ENCODE data around the gene RBM47.

Gene RBM47

DNA sequence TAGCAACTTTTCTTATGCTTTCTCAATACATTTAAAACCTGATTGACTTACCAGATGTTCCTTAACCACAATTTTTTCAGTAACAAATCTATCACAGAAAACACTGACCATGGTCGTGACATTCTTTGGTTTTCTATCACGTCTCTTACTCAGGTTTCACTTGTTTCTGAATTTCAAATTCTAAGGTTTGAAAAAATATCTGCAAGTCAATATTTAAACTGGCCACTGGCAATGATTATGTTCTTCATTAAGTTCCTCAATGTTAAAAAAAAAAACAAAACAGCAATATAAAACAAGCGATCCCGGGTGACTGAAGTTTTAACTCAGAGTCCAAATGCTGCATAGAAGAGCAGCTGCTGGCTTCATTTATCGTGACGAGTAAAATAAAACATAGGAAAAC is 128.9 kb downstream of the RBM47 start:
- Histone ChIP-seq H3K4me3 (ENCODE audit: low read length) (no peak overlapping the region), H3K4me2 (ENCODE audit: low read length) (no peak overlapping the region), H3K27me3 (ENCODE audit: control insufficient read depth, insufficient read depth, low read length) (no peaks in the 10 kb centered on the region), H3K9me3 (replicated peaks; ENCODE audit: low read length) (no peaks in the 10 kb centered on the region), H3K36me3 (ENCODE audit: insufficient read depth, low read length) (no peaks in the 10 kb centered on the region), H3K9ac (ENCODE audit: low read depth, low read length) (no peak overlapping the region), H3K4me1 (ENCODE audit: control insufficient read depth, insufficient read depth, low read length) (no peaks in the 10 kb centered on the region)

DNA sequence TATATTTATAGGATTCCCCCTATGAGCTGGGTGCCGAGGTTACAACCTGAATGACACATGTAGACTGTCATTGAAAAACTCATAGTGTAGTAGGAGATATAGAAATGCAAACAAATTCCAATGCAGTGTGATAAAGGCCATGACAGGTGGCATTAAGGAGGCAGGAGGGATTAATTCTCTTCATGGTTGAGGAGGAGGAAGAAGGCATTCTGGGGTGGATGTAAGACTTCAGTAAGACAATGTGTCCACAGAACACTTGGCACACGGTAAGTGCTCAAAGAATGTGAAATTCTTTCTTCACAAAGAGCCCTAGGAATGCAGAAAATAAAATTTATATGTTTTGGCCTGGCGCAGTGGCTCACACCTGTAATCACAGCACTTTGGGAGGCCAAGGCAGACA is 136.5 kb downstream of the RBM47 start:
- Histone ChIP-seq H3K9ac (ENCODE audit: low read depth, low read length) (no peak overlapping the region), H3K36me3 (ENCODE audit: insufficient read depth, low read length) (no peaks in the 10 kb centered on the region), H3K27me3 (ENCODE audit: control insufficient read depth, insufficient read depth, low read length) (peaks cover 6% of the 10 kb centered on the region), H3K4me2 (ENCODE audit: low read length) (no peak overlapping the region), H3K4me3 (ENCODE audit: low read length) (no peak overlapping the region), H3K9me3 (replicated peaks; ENCODE audit: low read length) (no peaks in the 10 kb centered on the region), H3K4me1 (ENCODE audit: control insufficient read depth, insufficient read depth, low read length) (no peaks in the 10 kb centered on the region)

DNA sequence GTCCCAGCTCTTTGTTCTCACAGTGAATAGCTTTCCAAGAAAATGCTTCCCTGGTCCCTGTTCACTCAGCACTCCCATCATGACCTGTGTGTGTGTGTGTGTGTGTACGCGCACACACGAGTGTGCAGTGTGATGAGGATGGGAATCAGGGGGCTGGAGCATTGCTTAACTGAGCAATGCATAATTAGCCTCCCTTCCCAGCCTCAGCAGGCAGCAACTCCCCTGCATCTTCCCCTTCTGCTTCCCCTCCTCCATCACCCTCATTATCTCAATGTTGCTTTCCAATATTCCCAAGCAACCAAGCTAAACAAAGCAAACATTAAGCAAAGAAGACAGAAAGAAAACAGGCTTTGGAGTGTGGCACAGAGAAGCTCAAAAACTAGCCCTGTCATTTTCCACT is 137.0 kb downstream of the RBM47 start:
- Histone ChIP-seq H3K4me3 (ENCODE audit: low read length) (no peak overlapping the region), H3K27me3 (ENCODE audit: control insufficient read depth, insufficient read depth, low read length) (peaks cover 6% of the 10 kb centered on the region), H3K9me3 (replicated peaks; ENCODE audit: low read length) (no peaks in the 10 kb centered on the region), H3K36me3 (ENCODE audit: insufficient read depth, low read length) (no peaks in the 10 kb centered on the region), H3K9ac (ENCODE audit: low read depth, low read length) (no peak overlapping the region), H3K4me1 (ENCODE audit: control insufficient read depth, insufficient read depth, low read length) (no peaks in the 10 kb centered on the region), H3K4me2 (ENCODE audit: low read length) (no peak overlapping the region)

DNA sequence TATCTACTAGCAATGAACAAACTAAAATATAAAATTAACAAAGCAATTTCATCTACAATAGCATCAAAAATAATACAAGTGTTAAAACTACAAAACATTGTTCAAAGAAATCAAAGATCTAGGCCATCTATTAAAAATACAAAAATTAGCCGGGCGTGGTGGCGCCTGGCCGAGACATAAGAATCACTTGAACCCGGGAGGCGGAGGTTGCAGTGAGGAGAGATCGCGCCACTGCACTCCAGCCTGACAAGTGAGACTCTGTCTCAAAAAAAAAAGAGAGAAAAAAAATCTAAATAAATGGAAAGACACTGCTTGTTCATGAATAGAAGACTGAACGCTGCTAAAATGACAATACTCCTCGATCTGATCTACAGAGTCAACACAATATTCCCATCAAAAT is 139.2 kb downstream of the RBM47 start:
- peaks cover 3% of the 10 kb centered on the region for H3K4me1 ChIP-seq (ENCODE audit: control insufficient read depth, insufficient read depth, low read length)
- H3K9me3 ChIP-seq (replicated peaks; ENCODE audit: low read length) = no peaks in the 10 kb centered on the region
- no peak overlapping the region for H3K4me2 ChIP-seq (ENCODE audit: low read length)
- no peak overlapping the region for H3K9ac ChIP-seq (ENCODE audit: low read depth, low read length)
- peaks cover 6% of the 10 kb centered on the region for H3K27me3 ChIP-seq (ENCODE audit: control insufficient read depth, insufficient read depth, low read length)
- no peak overlapping the region for H3K4me3 ChIP-seq (ENCODE audit: low read length)
- H3K36me3 ChIP-seq (ENCODE audit: insufficient read depth, low read length) = no peaks in the 10 kb centered on the region

DNA sequence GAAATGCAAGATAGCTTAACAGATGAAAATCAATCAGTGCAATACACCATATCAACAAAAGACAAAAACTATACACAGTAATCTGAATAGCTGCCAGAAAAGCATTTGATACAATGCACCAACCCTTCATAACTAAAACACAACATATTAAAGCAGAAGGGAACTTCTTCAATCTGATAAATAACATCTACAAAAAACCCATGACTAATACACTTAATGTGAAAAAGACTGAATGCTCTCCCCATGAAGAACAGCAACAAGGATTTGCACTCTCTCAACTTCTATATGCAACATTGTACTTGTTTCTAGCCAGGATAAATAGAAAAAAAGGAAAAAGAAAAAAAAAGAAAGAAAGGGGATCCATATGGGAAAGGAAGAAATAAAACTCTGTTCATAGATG is 139.7 kb downstream of the RBM47 start:
- Histone ChIP-seq H3K4me3 (ENCODE audit: low read length) (no peak overlapping the region), H3K36me3 (ENCODE audit: insufficient read depth, low read length) (no peaks in the 10 kb centered on the region), H3K4me2 (ENCODE audit: low read length) (no peak overlapping the region), H3K9me3 (replicated peaks; ENCODE audit: low read length) (no peaks in the 10 kb centered on the region), H3K27me3 (ENCODE audit: control insufficient read depth, insufficient read depth, low read length) (peaks cover 6% of the 10 kb centered on the region), H3K4me1 (ENCODE audit: control insufficient read depth, insufficient read depth, low read length) (peaks cover 3% of the 10 kb centered on the region), H3K9ac (ENCODE audit: low read depth, low read length) (no peak overlapping the region)

DNA sequence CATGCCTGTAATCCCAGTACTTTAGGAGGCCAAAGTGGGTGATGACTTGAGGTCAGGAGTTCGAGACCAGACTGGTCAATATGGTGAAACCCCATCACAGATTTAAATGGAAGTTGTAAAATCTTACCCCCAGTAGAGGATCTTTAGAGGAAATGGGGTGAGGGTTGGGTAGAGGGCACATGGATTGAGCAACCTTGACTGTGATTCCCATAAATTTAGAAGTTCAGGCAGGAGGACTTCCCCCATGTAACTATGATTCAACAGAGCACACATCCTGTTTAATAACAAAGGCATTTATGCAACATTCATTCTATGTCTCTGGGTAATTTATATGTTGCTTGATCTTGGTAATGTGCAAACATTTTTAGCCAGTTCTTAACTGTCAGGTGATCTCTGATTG is 143.1 kb downstream of the RBM47 start:
- Histone ChIP-seq H3K4me1 (ENCODE audit: control insufficient read depth, insufficient read depth, low read length) (peaks cover 3% of the 10 kb centered on the region), H3K4me3 (ENCODE audit: low read length) (no peak overlapping the region), H3K4me2 (ENCODE audit: low read length) (no peak overlapping the region)

DNA sequence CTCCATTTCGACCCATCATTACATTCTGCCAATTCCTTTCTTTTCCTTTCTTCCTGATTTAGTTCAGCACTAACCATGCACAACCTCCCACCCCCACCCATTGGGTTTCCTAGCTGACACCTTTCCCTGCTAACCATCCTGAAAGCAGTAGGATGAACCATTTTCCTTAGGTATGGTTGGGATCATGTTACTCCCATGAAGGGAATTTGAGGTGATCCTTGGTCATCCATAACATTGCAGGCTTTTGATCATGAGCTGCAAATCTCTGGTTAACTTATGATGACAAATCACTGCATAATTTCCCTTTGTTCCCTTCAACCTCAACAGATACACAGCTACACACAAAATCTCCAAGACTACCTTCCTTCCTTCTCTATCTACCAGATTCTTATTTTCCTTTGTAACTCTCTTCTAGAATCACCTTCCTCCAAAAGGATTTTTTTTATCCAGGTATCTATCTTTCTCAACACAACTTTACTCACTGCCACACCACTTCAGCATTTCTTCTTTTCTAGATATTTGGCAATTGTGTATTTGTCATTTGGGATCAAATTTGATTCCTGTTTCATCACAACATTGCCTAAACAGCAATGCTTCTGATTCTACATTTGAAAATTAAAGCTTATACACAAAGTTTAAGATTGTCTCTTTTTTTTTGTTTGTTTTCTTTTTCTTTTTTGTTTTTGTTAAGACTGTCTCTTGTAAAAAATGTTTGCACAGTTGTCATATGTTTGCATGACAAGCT is 145.1 kb downstream of the RBM47 start:
- Histone ChIP-seq H3K4me3 (ENCODE audit: low read length) (no peak overlapping the region), H3K27me3 (ENCODE audit: control insufficient read depth, insufficient read depth, low read length) (peaks cover 12% of the 10 kb centered on the region), H3K9ac (ENCODE audit: low read depth, low read length) (no peak overlapping the region), H3K9me3 (replicated peaks; ENCODE audit: low read length) (no peaks in the 10 kb centered on the region), H3K36me3 (ENCODE audit: insufficient read depth, low read length) (no peaks in the 10 kb centered on the region), H3K4me2 (ENCODE audit: low read length) (no peak overlapping the region), H3K4me1 (ENCODE audit: control insufficient read depth, insufficient read depth, low read length) (peaks cover 3% of the 10 kb centered on the region)

More for the DNA sequence above, 143.1 kb downstream of the RBM47 start:
- Histone ChIP-seq H3K27me3 (ENCODE audit: control insufficient read depth, insufficient read depth, low read length) (peaks cover 12% of the 10 kb centered on the region), H3K9me3 (replicated peaks; ENCODE audit: low read length) (no peaks in the 10 kb centered on the region), H3K9ac (ENCODE audit: low read depth, low read length) (no peak overlapping the region), H3K36me3 (ENCODE audit: insufficient read depth, low read length) (no peaks in the 10 kb centered on the region)

DNA sequence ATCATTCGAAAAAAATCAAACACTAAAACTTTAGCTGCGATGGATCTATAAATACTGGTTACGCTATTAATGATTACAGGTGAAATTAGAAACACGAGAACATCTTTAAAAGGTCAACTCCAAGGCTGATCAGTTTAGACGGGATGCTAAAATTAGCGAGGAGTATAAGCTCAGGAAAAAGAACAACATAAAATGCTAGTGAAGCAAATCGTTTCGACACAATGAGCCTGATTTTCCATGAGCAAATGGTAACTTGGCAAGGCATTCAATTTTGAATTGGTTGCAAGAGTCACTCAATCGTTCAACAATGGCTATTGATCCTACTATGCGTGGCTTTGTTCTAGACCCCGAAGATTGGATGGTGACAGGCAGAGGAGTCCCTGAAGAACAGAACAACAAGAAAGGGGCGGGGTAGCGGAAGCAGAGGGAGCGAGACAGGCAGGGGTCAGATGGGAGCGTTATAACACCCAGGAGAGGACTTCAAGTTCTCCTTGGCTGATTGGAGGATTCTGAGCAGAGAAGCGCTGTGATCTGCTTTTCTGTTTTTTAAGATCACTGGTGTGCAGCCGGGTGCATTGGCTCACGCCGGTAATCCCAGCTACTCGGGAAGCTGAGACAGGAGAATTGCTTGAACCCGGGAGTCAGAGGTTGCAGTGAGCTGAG is 146.5 kb downstream of the RBM47 start:
- Histone ChIP-seq H3K9me3 (replicated peaks; ENCODE audit: low read length) (no peaks in the 10 kb centered on the region), H3K27me3 (ENCODE audit: control insufficient read depth, insufficient read depth, low read length) (peaks cover 12% of the 10 kb centered on the region), H3K4me3 (ENCODE audit: low read length) (no peak overlapping the region)

DNA sequence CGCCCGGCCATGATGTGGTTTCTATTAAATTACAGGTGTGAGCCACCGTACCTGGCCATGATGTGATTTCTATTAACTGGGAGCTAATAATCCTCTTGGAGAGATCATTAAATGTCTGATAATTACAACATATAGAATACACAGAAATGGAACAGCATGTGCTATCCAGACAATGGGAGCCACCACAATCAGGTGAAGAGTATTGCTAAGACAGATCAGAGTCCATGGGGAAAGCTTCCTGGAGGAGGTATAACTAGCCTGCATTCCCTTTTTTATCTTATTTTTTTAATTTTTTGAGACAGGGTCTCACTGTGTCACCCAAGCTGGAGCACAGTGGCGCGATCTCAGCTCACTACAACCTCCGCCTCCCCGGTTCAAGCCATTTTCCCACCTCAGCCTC is 147.7 kb downstream of the RBM47 start:
- Histone ChIP-seq H3K4me2 (ENCODE audit: low read length) (no peak overlapping the region), H3K9me3 (replicated peaks; ENCODE audit: low read length) (no peaks in the 10 kb centered on the region), H3K9ac (ENCODE audit: low read depth, low read length) (no peak overlapping the region), H3K36me3 (ENCODE audit: insufficient read depth, low read length) (no peaks in the 10 kb centered on the region), H3K4me1 (ENCODE audit: control insufficient read depth, insufficient read depth, low read length) (peaks cover 3% of the 10 kb centered on the region), H3K4me3 (ENCODE audit: low read length) (no peak overlapping the region), H3K27me3 (ENCODE audit: control insufficient read depth, insufficient read depth, low read length) (peaks cover 12% of the 10 kb centered on the region)

More for the DNA sequence above, 146.5 kb downstream of the RBM47 start:
- Histone ChIP-seq H3K36me3 (ENCODE audit: insufficient read depth, low read length) (no peaks in the 10 kb centered on the region), H3K4me1 (ENCODE audit: control insufficient read depth, insufficient read depth, low read length) (peaks cover 3% of the 10 kb centered on the region), H3K9ac (ENCODE audit: low read depth, low read length) (no peak overlapping the region), H3K4me2 (ENCODE audit: low read length) (no peak overlapping the region)

DNA sequence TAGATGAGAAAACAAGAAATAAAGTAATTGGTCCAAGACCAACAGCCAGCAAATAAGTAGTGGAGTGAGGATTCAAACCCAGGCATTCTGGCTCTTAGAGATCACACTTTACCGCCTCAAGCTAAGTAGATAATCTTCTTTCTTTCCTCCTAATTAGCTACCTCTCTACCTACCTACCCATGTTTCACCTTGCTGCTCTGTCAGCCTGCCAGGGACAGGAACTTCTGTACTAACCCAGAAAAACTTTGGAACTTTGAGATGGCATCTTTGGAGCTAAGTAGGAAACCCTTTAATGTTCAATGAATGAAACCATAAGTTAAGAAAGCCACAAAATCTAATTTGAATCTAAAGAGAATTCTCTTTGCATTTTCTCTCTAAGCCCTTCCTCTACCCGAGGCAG is 149.4 kb downstream of the RBM47 start:
- H3K4me2 ChIP-seq (ENCODE audit: low read length) = no peak overlapping the region
- peaks cover 12% of the 10 kb centered on the region for H3K27me3 ChIP-seq (ENCODE audit: control insufficient read depth, insufficient read depth, low read length)
- H3K4me1 ChIP-seq (ENCODE audit: control insufficient read depth, insufficient read depth, low read length) = peaks cover 3% of the 10 kb centered on the region
- no peak overlapping the region for H3K9ac ChIP-seq (ENCODE audit: low read depth, low read length)
- H3K36me3 ChIP-seq (ENCODE audit: insufficient read depth, low read length) = no peaks in the 10 kb centered on the region
- H3K4me3 ChIP-seq (ENCODE audit: low read length) = no peak overlapping the region
- no peaks in the 10 kb centered on the region for H3K9me3 ChIP-seq (replicated peaks; ENCODE audit: low read length)

DNA sequence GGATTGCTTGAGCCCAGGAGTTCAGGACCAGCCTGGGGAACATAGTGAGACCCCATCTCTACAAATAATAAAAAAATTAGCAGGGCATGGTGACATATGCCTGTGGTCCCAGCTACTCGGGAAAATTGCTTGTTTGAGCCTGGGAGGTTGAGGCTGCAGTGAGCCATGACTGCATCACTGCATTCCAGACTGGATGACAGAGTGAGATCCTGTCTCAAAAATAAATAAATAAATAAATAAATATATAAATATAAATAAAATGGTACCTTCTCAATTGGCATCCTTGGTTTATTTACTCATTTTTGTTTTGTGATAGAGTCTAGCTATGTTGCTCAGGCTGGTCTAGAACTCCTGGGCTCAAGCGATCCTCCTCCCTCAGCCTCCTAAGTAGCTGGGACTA is 150.3 kb downstream of the RBM47 start:
- H3K9ac ChIP-seq (ENCODE audit: low read depth, low read length) = no peak overlapping the region
- no peak overlapping the region for H3K4me3 ChIP-seq (ENCODE audit: low read length)
- no peaks in the 10 kb centered on the region for H3K36me3 ChIP-seq (ENCODE audit: insufficient read depth, low read length)
- H3K27me3 ChIP-seq (ENCODE audit: control insufficient read depth, insufficient read depth, low read length) = peaks cover 12% of the 10 kb centered on the region
- no peaks in the 10 kb centered on the region for H3K9me3 ChIP-seq (replicated peaks; ENCODE audit: low read length)
- H3K4me1 ChIP-seq (ENCODE audit: control insufficient read depth, insufficient read depth, low read length) = peaks cover 3% of the 10 kb centered on the region
- H3K4me2 ChIP-seq (ENCODE audit: low read length) = no peak overlapping the region

DNA sequence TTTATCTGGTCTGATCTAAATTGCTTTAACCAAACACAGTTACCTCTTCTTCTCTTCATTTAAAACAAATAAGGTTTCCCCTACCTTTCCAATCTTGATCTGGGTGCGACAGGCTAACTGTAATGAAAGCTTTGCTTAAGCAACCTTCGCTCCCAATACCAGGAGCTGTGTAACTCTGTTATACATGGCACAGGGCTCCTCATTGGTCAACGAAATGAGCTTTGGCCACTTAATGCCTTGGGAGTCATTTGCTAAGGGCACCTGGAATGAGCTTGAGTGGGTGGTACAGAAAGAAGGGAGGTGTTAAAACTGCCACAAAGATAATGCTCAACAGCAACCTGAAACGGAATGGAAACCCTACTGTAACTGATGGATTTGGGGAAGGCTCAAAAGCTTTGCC is 154.1 kb downstream of the RBM47 start:
- no peaks in the 10 kb centered on the region for H3K9me3 ChIP-seq (replicated peaks; ENCODE audit: low read length)
- H3K4me2 ChIP-seq (ENCODE audit: low read length) = no peak overlapping the region
- no peaks in the 10 kb centered on the region for H3K36me3 ChIP-seq (ENCODE audit: insufficient read depth, low read length)
- H3K27me3 ChIP-seq (ENCODE audit: control insufficient read depth, insufficient read depth, low read length) = no peaks in the 10 kb centered on the region
- H3K9ac ChIP-seq (ENCODE audit: low read depth, low read length) = no peak overlapping the region
- no peak overlapping the region for H3K4me3 ChIP-seq (ENCODE audit: low read length)
- H3K4me1 ChIP-seq (ENCODE audit: control insufficient read depth, insufficient read depth, low read length) = peaks cover 3% of the 10 kb centered on the region

Data from skeletal muscle satellite cell (primary cell).